Measurements from ENCODE around the gene AMER3.

DNA sequence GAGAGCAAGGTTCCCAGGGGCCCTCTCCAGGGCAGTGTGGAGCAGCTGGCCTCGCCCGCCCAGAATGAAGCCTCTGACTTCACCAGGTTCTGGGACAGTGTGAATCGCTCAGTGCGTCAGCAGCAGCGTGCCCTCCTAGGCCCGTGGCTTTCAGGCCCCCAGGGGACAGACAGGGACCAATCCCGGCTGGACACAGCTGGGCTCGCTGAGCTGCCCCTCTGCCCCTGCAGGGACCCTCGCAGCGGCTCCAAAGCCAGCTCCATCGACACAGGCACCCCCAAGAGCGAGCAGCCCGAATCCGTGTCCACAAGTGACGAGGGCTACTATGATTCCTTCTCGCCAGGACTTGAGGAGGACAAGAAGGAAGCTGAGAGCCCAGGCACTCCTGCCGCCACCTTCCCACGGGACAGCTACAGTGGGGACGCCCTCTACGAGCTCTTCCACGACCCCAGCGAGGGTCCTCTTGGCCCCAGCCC, 7.6 kb downstream of the AMER3 start:
- no peak for TF ChIP-seq CTCF (IDR thresholded peaks at IDR 0.05; ENCODE audit: control extremely low read depth in 1 of 3, insufficient read depth in 1 of 3, low read depth in 1 of 3, low read length in 3 of 3)
- no peak for TF ChIP-seq JUND (IDR thresholded peaks at IDR 0.05; ENCODE audit: low read length)
- TF ChIP-seq SIX5 (IDR thresholded peaks at IDR 0.05; ENCODE audit: low read depth, low read length), result no peak
- TF ChIP-seq CHD2 (IDR thresholded peaks at IDR 0.05; ENCODE audit: low read length), result no peak
- TF ChIP-seq BRCA1 (IDR thresholded peaks at IDR 0.05; ENCODE audit: low read depth, low read length), result no peak

Data from H1 (cell line).